HG03342 (cell line): ENCODE measurements around the gene TBL1XR1.
"Not testable (repeated sequence)": the region's sequence is repeated elsewhere in the genome, so short reads cannot be mapped to it uniquely, and the experiment has no call there.

ENCODE experiments used
- ATAC-seq: cut with Tn5 transposase; IDR thresholded peaks from one replicate; pipeline ENCODE4 v1.9.1; 2021; ENCODE audit warnings: mild to moderate bottlenecking, moderate library complexity; ENCODE audit not compliant: unreplicated experiment

TBL1XR1 gene

GRCh38 chr3:177039490-177040274 lies 157.6 kb downstream of the TBL1XR1 start:
- ATAC-seq: no peak

DNA sequence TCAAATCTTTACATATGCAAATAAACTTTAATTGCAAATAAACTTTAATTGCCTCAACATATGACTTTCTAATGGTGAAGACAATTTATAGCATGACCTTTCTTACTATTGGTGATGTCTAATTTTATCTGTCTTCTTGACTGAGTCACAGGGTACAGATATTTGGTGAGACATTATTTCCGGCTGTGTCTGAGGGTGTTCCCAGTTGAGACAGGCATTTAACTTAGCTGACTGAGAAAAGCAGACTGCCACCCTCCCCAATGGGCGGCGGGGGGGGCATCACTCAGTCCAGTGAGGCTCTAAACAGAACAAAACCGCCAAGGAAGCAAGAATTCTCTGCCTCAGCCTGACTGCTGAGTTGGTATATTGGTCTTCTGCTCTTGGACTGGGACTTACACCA lies 160.0 kb downstream of the TBL1XR1 start:
- no peak for ATAC-seq

DNA sequence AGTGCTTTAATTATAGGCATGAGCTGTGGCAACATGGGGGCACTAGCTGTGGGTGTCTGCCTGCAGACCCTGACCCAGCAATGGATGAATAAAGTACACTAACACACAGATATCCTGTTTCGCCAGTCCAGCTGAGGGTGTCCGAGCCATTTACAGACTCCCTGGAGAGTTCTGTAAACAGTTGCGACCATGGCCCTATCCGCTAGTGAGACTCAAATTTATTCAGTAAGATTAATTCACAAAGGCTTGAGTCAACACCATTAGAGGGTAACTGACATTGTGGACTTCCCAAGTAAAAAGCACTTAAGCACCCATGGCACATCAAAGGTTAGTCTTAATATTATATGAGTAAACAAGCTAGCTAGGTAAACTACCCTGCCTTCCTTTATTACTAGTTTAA lies 161.6 kb downstream of the TBL1XR1 start:
- ATAC-seq: no peak

DNA sequence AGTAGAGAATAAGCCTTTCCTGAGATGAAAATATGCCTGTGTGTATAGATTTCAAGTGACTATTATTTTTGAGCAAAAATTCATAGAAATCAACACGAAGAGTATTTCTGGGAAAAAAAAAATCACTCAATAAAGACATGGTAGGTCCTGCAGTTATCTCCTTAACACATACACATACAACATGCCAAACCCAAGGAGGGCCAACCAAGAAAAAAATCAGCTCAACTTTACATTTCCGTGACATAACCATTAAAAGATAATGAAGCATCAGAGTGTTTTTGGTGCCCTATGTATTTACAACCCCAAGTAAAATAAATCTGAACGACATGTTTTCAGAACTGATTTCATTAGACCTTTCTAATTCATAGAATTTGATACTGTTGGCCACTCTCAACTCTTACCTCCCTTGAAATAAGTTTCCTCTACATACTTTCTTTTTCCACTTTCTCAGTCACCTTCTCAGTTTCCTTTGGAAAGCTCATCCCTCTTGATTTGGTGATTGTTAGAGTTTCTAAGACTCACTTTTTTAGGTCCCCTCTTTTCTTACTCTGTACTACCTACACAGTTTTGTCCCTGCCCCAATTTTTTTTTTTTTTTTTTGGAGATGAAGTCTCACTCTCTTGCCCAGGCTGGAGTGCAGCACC lies 162.3 kb downstream of the TBL1XR1 start:
- ATAC-seq: no peak

DNA sequence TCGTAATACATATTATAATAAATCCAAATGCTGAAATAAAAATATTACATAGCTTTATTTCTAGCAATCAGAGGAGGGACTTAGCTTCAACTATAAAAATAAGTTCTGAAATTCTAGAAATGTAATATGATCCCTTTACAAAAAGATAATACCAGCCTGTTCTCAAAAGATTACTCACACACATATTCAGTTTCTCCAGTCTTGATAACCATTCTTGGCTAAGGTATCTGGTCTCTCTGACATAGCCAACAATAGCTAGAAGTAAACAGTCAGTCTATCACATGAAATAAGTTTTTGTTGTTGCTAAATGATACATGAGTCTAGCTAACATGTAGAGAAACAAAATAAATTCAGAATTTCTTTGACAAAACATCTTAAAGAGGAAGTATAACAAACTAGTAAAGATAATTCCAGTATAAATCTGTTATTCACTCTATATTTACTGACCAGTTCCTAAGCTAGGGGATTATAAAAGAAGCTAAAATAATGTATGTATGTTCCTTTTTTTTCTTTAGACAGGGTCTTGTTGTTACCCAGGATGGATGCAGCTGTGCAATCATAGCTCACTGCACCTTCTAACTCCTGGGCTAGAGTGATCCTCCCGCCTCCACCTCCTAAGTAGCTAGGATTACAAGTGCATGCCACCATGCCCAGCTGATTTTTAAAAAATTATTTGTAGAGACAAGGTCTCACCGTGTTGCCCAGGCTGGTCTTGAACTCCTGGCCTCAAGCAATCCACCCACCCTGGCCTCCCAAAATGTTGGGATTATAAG lies 170.6 kb downstream of the TBL1XR1 start:
- ATAC-seq: no peak

DNA sequence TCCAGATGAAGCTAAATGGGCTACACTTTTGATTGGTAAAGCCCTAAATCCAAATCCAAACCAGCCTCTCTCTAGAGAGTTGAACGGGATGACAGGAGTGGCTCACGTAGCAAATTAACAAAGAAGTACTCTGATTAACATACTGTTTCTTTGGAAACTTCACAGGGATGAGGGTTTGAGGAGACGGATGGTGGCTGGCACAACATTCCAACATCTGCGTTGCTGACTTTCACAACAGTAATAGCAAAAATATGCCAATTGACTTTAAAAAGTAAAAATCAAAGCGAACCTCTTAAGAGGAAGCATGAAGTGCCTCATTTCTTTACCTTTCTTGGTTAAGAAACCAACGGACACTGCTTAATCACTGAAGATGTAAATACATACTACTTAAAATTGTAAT lies 181.4 kb downstream of the TBL1XR1 start:
- ATAC-seq: no peak

DNA sequence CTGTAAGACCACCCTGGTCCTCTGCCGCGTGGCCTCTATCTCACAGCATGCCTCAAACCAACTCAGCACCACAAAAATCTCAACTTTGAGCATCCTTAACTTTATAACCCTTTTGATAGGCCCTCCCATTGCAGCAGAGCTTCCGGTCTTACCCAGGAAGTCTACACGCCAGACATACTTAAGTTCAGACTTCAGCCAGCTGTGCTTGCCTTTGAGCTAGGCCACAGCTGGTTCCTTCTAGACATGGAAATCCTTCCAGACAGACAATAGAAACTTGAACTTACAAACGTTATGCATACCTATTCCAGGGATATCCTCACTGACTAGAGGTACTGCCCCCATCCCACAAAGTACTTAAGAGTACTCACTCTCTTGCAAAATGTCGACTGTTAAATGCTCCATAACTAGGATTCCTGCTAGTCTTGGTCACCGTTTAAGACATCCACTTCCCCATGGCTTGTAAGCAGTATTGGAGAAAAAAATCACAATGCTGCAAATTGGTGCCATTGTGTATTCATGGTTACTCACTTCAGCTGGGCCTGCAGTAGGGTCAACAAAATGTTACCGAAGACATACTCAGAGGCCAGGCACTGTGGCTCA lies 183.5 kb downstream of the TBL1XR1 start:
- ATAC-seq: no peak

- no peak for ATAC-seq
These were observed 191.4 kb downstream of the TBL1XR1 start for GRCh38 chr3:177005718-177006405.

DNA sequence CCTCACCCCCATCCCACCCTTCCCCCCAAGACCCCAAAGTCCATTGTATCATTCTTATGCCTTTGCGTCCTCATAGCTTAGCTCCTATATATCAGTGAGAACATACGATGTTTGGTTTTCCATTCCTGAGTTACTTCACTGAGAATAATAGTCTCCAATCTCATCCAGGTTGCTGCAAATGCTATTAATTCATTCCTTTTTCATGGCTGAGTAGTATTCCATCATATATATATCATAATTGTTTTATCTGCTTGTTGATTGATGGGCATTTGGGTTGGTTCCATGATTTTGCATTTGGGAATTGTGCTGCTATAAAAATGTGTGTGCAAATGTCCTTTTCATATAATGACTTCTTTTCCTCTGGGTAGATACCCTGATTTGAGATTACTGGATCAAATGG lies 197.1 kb downstream of the TBL1XR1 start:
- ATAC-seq: not testable (repeated sequence)

- ATAC-seq: no peak
These were observed 201.3 kb downstream of the TBL1XR1 start for GRCh38 chr3:176995946-176996345.

- no peak for ATAC-seq
These were observed 202.1 kb downstream of the TBL1XR1 start for GRCh38 chr3:176994891-176995781.

- ATAC-seq: no peak
These were observed 202.9 kb downstream of the TBL1XR1 start for GRCh38 chr3:176994393-176994792.

DNA sequence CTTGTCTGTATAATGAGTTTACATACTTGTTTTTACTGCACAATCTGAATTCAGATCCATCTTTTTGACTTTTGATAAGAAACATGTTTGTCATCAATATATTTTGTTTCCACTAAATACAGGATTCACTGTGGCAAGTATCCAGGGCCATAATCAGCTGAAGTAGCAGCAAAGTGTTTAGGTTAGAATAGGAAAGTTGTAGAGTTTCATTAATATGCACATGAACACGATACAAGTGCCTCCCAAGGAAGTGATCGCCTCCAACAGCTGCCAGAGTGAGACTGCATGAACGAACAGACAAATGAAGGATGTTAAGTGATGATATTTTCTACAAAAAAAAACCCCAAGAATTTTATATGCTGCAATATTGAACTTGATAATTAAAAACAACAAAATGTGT lies 204.3 kb downstream of the TBL1XR1 start:
- ATAC-seq: no peak

- ATAC-seq: no peak
These were observed 204.7 kb downstream of the TBL1XR1 start for GRCh38 chr3:176992565-176992964.

DNA sequence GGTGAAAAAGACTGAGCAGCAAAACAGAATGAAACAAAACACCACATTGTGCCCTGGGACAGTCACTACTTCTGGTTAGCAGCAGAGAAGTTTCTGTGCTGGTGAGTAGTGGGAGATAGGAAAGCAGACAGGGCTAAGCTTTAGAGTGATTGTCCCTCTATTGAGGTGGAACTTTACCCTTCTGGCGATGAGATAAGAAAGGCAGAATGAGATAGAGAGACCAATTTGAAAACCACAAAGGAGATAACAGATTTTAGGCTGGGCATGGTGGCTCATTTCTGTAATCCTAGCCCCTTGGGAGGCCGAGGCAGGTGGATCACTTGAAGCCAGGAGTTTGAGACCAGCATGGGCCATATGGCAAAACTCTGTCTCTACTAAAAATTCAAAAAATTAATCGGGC lies 208.5 kb downstream of the TBL1XR1 start:
- ATAC-seq: no peak

- ATAC-seq: no peak
These were observed 209.2 kb downstream of the TBL1XR1 start for GRCh38 chr3:176987901-176988650.

- ATAC-seq: no peak
These were observed 218.8 kb downstream of the TBL1XR1 start for GRCh38 chr3:176978441-176978840.

DNA sequence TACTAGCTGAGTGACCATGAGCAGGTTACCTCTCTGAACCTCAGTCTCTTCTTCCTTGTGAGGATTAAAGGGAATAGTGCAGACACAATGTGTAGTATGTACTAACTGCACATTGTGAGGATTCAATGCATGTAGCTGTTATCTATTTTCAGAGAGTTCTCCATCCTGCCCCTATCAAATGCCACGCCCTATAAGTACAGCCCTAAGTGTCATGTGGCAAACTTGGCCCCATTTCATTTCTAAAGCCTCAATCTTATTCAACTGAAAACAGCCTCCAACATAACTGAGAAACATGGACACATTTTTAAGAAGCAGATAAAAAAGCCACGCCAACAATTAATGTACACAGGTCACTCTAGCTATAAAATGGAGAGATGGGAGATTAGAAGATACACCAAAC lies 220.0 kb downstream of the TBL1XR1 start:
- ATAC-seq: no peak

DNA sequence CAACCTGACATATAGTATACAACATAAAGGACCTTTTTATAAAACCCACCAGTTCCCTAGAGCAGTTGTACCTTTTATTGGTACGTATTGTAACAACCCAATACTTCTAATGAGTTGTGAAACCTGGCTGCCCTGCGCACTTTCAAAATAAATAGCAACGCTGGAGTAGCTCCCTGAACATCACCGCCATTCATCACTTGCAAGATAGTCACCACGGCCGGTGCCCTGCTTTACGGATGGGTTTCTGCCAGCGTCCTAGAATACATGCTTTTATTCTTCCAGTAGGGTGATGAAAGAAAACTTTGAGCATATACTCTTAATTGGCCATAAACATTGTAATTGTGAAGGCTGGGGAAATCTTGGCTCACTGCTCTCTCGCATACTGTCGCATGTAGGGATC lies 220.7 kb downstream of the TBL1XR1 start:
- no peak for ATAC-seq
